Measurements from ENCODE around the gene KLHL42. TPM values are rescaled to one million over a fixed set of nuclear protein-coding genes. Genes with fewer than 3 reads are reported as not detected.

Gene KLHL42
- total and polyA plus RNA-seq, 10 of the 15 experiments (the other 5 are each of a cell fraction or from before 2014, with no cell fraction given), result 2.1 to 18.2 (median 13.1) TPM

- ChIA-PET CTCF (no interaction called here), SMC1A (ENCODE audit: uncharacterized antibody, unreplicated experiment) (interaction anchor here (1.0 to 1.1 kb wide), 3 partner anchors 19 to 76 kb away, joined by 3 read pairs; no protein-coding TSS in a partner anchor), RAD21 (ENCODE audit: unreplicated experiment) (no interaction called here), POLR2A (no interaction called here)
- Histone ChIP-seq H4K20me1 (ENCODE audit: control insufficient read depth, insufficient read depth) (no peaks in the 10 kb centered on the region), H3K4me2 (ENCODE audit: control insufficient read depth, insufficient read depth) (no peak overlapping the region), H3K27me3 (replicated peaks in 1 of 2; ENCODE audit: control insufficient read depth in 2 of 2, insufficient read depth in 2 of 2, low read length in 1 of 2) (no peaks in the 10 kb centered on the region), H3K36me3 (ENCODE audit: control insufficient read depth in 2 of 2, insufficient read depth in 2 of 2, low read length in 1 of 2) (no peaks in the 10 kb centered on the region), H3K79me2 (ENCODE audit: control insufficient read depth, insufficient read depth, low read length) (no peaks in the 10 kb centered on the region), H3K9ac (ENCODE audit: control insufficient read depth, insufficient read depth, low read length) (no peak overlapping the region), H3K9me3 (replicated peaks; ENCODE audit: control insufficient read depth, insufficient read depth, low read length) (no peaks in the 10 kb centered on the region; the same call in 2 of the 3 replicates), H2AFZ (ENCODE audit: control insufficient read depth, low read depth, low read length) (no peak overlapping the region), H3K27ac (ENCODE audit: control insufficient read depth, insufficient read depth) (no peak overlapping the region), H3K4me3 (no peak overlapping the region), H3K4me1 (ENCODE audit: control insufficient read depth, insufficient read depth, low read length) (no peaks in the 10 kb centered on the region)
- no peak for DNase-seq (ENCODE audit: low read depth, low spot score)
- intact Hi-C loops (cut with micrococcal nuclease; ENCODE audit: unreplicated experiment), result no loop called here
- TF ChIP-seq BRCA1 (IDR thresholded peaks at IDR 0.05; ENCODE audit: low read depth, low read length), result no peak
- in situ Hi-C loops (cut with MboI), result no loop called here
- BruUV-seq (replicated peaks), result no TSS peak
- WGBS (ENCODE audit: insufficient coverage, insufficient replicate concordance, low lambda C conversion rate, missing lambda C conversion rate), result 66% methylated on average over 6 of the region's 6 CpGs
- no peak for FAIRE-seq
- ATAC-seq, result no peak
These were observed 28.8 kb downstream of the KLHL42 start for GRCh38 chr12:27808841-27809240.

DNA sequence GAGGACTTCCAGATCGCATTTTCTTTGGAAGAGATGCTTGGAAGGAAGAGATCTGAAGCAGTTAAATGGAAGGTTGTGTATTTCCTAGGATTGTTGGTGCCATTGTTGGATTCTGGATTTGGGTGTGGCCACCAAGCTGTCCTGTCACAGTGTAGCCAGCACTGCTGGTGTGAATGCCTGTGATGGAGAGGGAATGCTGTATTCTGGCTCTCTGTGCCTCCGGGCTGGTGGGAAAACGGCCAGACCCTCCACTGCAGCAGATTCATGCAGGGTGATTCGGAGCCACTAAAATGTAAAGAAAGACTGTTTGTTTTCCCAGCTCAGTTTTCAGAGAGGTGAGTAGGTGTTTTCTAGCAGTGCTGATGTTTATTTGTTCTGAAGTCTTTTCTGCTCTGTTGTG, 30.7 kb downstream of the KLHL42 start:
- H3K27ac ChIP-seq (ENCODE audit: control insufficient read depth, insufficient read depth), result no peak overlapping the region
- ChIA-PET POLR2A (no interaction called here), CTCF (no interaction called here), SMC1A (ENCODE audit: uncharacterized antibody, unreplicated experiment) (interaction anchor here (0.9 to 2.3 kb wide), 2 partner anchors 14 to 90 kb away, joined by 3 to 5 read pairs; no protein-coding TSS in a partner anchor), RAD21 (ENCODE audit: unreplicated experiment) (no interaction called here)
- no peaks in the 10 kb centered on the region for H3K79me2 ChIP-seq (ENCODE audit: control insufficient read depth, insufficient read depth, low read length)
- no peaks in the 10 kb centered on the region for H3K36me3 ChIP-seq (ENCODE audit: control insufficient read depth in 2 of 2, insufficient read depth in 2 of 2, low read length in 1 of 2)
- no peak for DNase-seq (ENCODE audit: low read depth, low spot score)
- intact Hi-C loops (cut with micrococcal nuclease; ENCODE audit: unreplicated experiment) (no loop called here), in situ Hi-C loops (cut with MboI) (no loop called here)
- H3K4me3 ChIP-seq, result no peak overlapping the region
- no peak for FAIRE-seq
- TF ChIP-seq, protein P1, sequence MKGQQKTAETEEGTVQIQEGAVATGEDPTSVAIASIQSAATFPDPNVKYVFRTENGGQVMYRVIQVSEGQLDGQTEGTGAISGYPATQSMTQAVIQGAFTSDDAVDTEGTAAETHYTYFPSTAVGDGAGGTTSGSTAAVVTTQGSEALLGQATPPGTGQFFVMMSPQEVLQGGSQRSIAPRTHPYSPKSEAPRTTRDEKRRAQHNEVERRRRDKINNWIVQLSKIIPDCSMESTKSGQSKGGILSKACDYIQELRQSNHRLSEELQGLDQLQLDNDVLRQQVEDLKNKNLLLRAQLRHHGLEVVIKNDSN (IDR thresholded peaks at IDR 0.05; ENCODE audit: borderline replicate concordance, extremely low read length, insufficient read depth, low read depth, low read length), result no peak
- TF ChIP-seq TARDBP (IDR thresholded peaks at IDR 0.05; ENCODE audit: borderline replicate concordance) (no peak), STAT1 (conservative IDR thresholded peaks at IDR 0.05) (no peak), TCF12 (IDR thresholded peaks at IDR 0.05; ENCODE audit: low read depth, low read length) (no peak), SMAD1 (IDR thresholded peaks at IDR 0.05; ENCODE audit: low read depth, partially characterized antibody) (no peak), NFYA (IDR thresholded peaks at IDR 0.05; ENCODE audit: borderline replicate concordance, low read depth, low read length) (no peak), USF2 (IDR thresholded peaks at IDR 0.05; ENCODE audit: borderline replicate concordance, low read depth, low read length) (no peak), SUZ12 (IDR thresholded peaks at IDR 0.05; ENCODE audit: unreplicated experiment) (no peak), ZNF207 (IDR thresholded peaks at IDR 0.05; ENCODE audit: borderline replicate concordance) (no peak)
- TF ChIP-seq, protein P2, sequence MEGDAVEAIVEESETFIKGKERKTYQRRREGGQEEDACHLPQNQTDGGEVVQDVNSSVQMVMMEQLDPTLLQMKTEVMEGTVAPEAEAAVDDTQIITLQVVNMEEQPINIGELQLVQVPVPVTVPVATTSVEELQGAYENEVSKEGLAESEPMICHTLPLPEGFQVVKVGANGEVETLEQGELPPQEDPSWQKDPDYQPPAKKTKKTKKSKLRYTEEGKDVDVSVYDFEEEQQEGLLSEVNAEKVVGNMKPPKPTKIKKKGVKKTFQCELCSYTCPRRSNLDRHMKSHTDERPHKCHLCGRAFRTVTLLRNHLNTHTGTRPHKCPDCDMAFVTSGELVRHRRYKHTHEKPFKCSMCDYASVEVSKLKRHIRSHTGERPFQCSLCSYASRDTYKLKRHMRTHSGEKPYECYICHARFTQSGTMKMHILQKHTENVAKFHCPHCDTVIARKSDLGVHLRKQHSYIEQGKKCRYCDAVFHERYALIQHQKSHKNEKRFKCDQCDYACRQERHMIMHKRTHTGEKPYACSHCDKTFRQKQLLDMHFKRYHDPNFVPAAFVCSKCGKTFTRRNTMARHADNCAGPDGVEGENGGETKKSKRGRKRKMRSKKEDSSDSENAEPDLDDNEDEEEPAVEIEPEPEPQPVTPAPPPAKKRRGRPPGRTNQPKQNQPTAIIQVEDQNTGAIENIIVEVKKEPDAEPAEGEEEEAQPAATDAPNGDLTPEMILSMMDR (IDR thresholded peaks at IDR 0.05 in 2 of 3, conservative IDR thresholded peaks at IDR 0.05 in 1 of 3; ENCODE audit: control insufficient read depth in 2 of 3, extremely low read depth in 1 of 3, insufficient read depth in 1 of 3, low read depth in 3 of 3, low read length in 3 of 3), result no peak
- H4K20me1 ChIP-seq (ENCODE audit: control insufficient read depth, insufficient read depth), result no peaks in the 10 kb centered on the region; the same call in 1 of the 2 replicates
- 47% methylated on average over 4 of the region's 4 CpGs for WGBS (ENCODE audit: insufficient coverage, insufficient replicate concordance, low lambda C conversion rate, missing lambda C conversion rate)
- no TSS peak for BruUV-seq (replicated peaks)
- no peak overlapping the region for H3K9ac ChIP-seq (ENCODE audit: control insufficient read depth, insufficient read depth, low read length)
- H3K4me1 ChIP-seq (ENCODE audit: control insufficient read depth, insufficient read depth, low read length), result no peaks in the 10 kb centered on the region
- H3K4me2 ChIP-seq (ENCODE audit: control insufficient read depth, insufficient read depth), result no peak overlapping the region
- no peak for ATAC-seq
- H2AFZ ChIP-seq (ENCODE audit: control insufficient read depth, low read depth, low read length), result no peak overlapping the region
- no peaks in the 10 kb centered on the region; the same call in 2 of the 3 replicates for H3K9me3 ChIP-seq (replicated peaks; ENCODE audit: control insufficient read depth, insufficient read depth, low read length)
- H3K27me3 ChIP-seq (replicated peaks in 1 of 2; ENCODE audit: control insufficient read depth in 2 of 2, insufficient read depth in 2 of 2, low read length in 1 of 2), result no peaks in the 10 kb centered on the region
